ENCODE measurements around the gene PRAMEF8. TPM values are rescaled to one million over a fixed set of nuclear protein-coding genes. Genes with fewer than 3 reads are reported as not detected.
"Not testable (repeated sequence)": the region's sequence is repeated elsewhere in the genome, so short reads cannot be mapped to it uniquely, and the experiment has no call there.

PRAMEF8 gene
- total and polyA plus RNA-seq, 2 donors (not counting 1 experiment from before 2014, with no cell fraction given): not detected

DNA sequence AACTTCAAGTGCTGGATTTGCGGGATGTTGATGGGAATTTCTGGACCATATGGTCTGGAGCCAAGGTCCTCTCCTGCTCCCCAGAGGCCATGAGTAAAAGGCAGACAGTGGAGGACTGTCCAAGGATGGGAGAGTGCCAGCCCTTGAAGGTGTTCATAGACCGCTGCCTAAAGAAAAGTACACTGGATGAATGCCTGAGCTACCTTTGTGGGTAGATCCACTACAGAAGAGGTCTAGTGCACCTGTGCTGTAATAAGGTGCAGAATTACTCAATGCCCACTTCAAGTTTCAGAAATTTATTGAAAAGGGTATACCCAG is 38.4 kb downstream of the PRAMEF8 start:
- H3K4me2 ChIP-seq (replicated peaks; ENCODE audit: low read depth, low read length, poor library complexity, severe bottlenecking); H3K27ac ChIP-seq (ENCODE audit: low read length in 2 of 2); H3K4me3 ChIP-seq (ENCODE audit: control extremely low read depth in 1 of 5, extremely low read depth in 1 of 5, insufficient read depth in 1 of 5, low read depth in 2 of 5, low read length in 4 of 5); H3K4me1 ChIP-seq (ENCODE audit: control insufficient read depth in 2 of 2, insufficient read depth in 2 of 2, low read length in 2 of 2); intact Hi-C loops (cut with micrococcal nuclease); H3K79me2 ChIP-seq (ENCODE audit: control insufficient read depth, insufficient read depth, low read length); H3K4me1 Mint-ChIP-seq; H4K20me1 ChIP-seq (ENCODE audit: control insufficient read depth, insufficient read depth, low read length, poor library complexity, severe bottlenecking); H3K9me3 ChIP-seq (ENCODE audit: control extremely low read depth in 1 of 3, control insufficient read depth in 2 of 3, insufficient read depth in 1 of 3, low read length in 2 of 3); H2AFZ ChIP-seq (ENCODE audit: insufficient read depth, low read depth, low read length, poor library complexity, severe bottlenecking); DNase-seq; H3K36me3 ChIP-seq (replicated peaks in 1 of 2; ENCODE audit: control extremely low read depth in 1 of 2, control insufficient read depth in 1 of 2, extremely low read depth in 1 of 2, insufficient read depth in 2 of 2, low read length in 1 of 2); H3K9ac ChIP-seq (ENCODE audit: low read length); POLR2A ChIA-PET; H3K27me3 Mint-ChIP-seq; H3K27ac Mint-ChIP-seq; H3K27me3 ChIP-seq (replicated peaks in 1 of 4; ENCODE audit: control extremely low read depth in 1 of 4, control insufficient read depth in 3 of 4, insufficient read depth in 4 of 4, low read length in 3 of 4); ATAC-seq (ENCODE audit: low read depth); CTCF ChIA-PET; H3K9me3 Mint-ChIP-seq (ENCODE audit: insufficient read depth); H3K4me3 Mint-ChIP-seq: not testable (repeated sequence)
- WGBS (ENCODE audit: insufficient coverage): 91% methylated on average over 2 of the region's 2 CpGs

DNA sequence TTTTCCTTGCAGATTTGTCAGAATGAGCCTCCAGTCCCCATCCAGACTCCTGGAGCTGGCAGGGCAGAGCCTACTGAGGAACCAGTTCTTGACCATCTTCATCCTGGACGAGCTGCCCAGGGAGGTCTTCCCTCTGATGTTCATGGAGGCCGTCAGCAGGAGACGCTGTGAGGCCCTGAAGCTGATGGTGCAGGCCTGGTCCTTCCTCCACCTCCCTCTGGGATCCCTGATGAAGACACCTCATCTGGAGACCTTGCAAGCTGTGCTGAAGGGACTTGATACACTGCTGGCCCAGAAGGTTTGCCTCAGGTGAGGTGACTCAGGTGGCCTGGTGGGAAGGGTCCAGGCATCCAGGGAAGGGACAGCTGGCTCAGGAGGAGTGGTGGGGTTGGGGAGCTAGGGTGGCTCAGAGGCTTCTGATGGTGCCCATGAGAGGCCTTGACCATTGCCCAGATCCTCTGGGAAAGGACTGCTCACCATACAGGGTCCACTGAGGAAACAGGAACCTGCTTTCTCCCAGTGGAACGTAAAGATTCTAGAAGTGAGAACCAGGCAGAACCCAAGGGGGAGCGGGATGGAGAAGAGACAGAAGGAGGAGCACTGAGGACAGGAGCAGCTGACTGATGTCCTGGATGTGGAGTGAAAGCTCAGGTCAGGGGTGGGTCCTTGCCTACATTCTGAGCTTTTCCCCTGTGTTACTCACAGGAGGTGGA is 38.9 kb downstream of the PRAMEF8 start:
- POLR2A ChIA-PET; H3K4me1 ChIP-seq (ENCODE audit: control insufficient read depth in 2 of 2, insufficient read depth in 2 of 2, low read length in 2 of 2); DNase-seq; H2AFZ ChIP-seq (ENCODE audit: insufficient read depth, low read depth, low read length, poor library complexity, severe bottlenecking); H3K4me3 ChIP-seq (ENCODE audit: control extremely low read depth in 1 of 5, extremely low read depth in 1 of 5, insufficient read depth in 1 of 5, low read depth in 2 of 5, low read length in 4 of 5); H3K27ac ChIP-seq (ENCODE audit: low read length in 2 of 2); CTCF ChIA-PET; H3K4me3 Mint-ChIP-seq; H3K79me2 ChIP-seq (ENCODE audit: control insufficient read depth, insufficient read depth, low read length); H3K4me2 ChIP-seq (replicated peaks; ENCODE audit: low read depth, low read length, poor library complexity, severe bottlenecking); ATAC-seq (ENCODE audit: low read depth); H3K9me3 ChIP-seq (ENCODE audit: control extremely low read depth in 1 of 3, control insufficient read depth in 2 of 3, insufficient read depth in 1 of 3, low read length in 2 of 3); H3K36me3 ChIP-seq (replicated peaks in 1 of 2; ENCODE audit: control extremely low read depth in 1 of 2, control insufficient read depth in 1 of 2, extremely low read depth in 1 of 2, insufficient read depth in 2 of 2, low read length in 1 of 2); H3K27ac Mint-ChIP-seq; H3K27me3 ChIP-seq (replicated peaks in 1 of 4; ENCODE audit: control extremely low read depth in 1 of 4, control insufficient read depth in 3 of 4, insufficient read depth in 4 of 4, low read length in 3 of 4); H3K9me3 Mint-ChIP-seq (ENCODE audit: insufficient read depth); H3K9ac ChIP-seq (ENCODE audit: low read length); H4K20me1 ChIP-seq (ENCODE audit: control insufficient read depth, insufficient read depth, low read length, poor library complexity, severe bottlenecking); intact Hi-C loops (cut with micrococcal nuclease); H3K4me1 Mint-ChIP-seq; H3K27me3 Mint-ChIP-seq: not testable (repeated sequence)
- 76% methylated on average over 5 of the region's 5 CpGs for WGBS (ENCODE audit: insufficient coverage)

DNA sequence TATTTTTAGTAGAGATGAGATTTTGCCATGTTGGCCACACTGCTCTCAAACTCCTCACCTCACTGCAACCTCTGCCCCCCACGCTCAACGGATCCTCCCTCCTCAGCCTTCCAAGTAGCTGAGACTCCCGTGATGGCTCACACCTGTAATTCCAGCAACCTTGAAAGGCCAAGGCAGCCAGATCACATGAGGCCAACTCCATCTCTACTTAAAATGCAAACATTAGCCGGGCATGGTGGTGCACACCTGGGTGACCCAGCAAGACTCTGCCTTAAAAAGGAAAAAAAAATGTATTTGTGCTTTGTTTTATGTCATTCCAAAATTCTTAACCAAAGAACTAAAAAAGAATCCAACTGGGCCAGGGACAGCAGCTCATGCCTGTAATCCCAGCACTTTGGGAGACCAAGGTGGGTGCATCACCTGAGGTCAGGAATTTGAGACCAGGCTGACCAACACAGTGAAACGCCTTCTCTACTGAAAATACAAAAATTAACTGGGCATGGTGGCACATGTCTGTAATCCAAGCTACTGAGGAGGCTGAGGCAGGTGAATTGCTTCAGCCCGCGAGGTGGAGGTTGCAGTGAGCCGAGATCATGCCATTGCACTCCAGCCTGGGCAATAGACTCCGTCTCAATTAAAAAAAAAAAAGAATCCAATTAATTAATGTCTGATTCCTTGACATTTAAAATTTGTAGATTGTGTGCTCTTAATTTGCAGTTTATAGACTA is 41.2 kb downstream of the PRAMEF8 start:
- CTCF ChIA-PET; H3K9ac ChIP-seq (ENCODE audit: low read length); H3K27me3 Mint-ChIP-seq; H3K4me3 Mint-ChIP-seq; H3K27me3 ChIP-seq (replicated peaks in 1 of 4; ENCODE audit: control extremely low read depth in 1 of 4, control insufficient read depth in 3 of 4, insufficient read depth in 4 of 4, low read length in 3 of 4); H3K27ac Mint-ChIP-seq; ATAC-seq (ENCODE audit: low read depth); H4K20me1 ChIP-seq (ENCODE audit: control insufficient read depth, insufficient read depth, low read length, poor library complexity, severe bottlenecking); H3K79me2 ChIP-seq (ENCODE audit: control insufficient read depth, insufficient read depth, low read length); H3K4me2 ChIP-seq (replicated peaks; ENCODE audit: low read depth, low read length, poor library complexity, severe bottlenecking); DNase-seq; H3K36me3 ChIP-seq (replicated peaks in 1 of 2; ENCODE audit: control extremely low read depth in 1 of 2, control insufficient read depth in 1 of 2, extremely low read depth in 1 of 2, insufficient read depth in 2 of 2, low read length in 1 of 2); H3K4me3 ChIP-seq (ENCODE audit: control extremely low read depth in 1 of 5, extremely low read depth in 1 of 5, insufficient read depth in 1 of 5, low read depth in 2 of 5, low read length in 4 of 5); H2AFZ ChIP-seq (ENCODE audit: insufficient read depth, low read depth, low read length, poor library complexity, severe bottlenecking); POLR2A ChIA-PET; H3K4me1 ChIP-seq (ENCODE audit: control insufficient read depth in 2 of 2, insufficient read depth in 2 of 2, low read length in 2 of 2); H3K27ac ChIP-seq (ENCODE audit: low read length in 2 of 2); H3K9me3 ChIP-seq (ENCODE audit: control extremely low read depth in 1 of 3, control insufficient read depth in 2 of 3, insufficient read depth in 1 of 3, low read length in 2 of 3); H3K9me3 Mint-ChIP-seq (ENCODE audit: insufficient read depth); H3K4me1 Mint-ChIP-seq; intact Hi-C loops (cut with micrococcal nuclease): not testable (repeated sequence)
- 83% methylated on average over 6 of the region's 9 CpGs for WGBS (ENCODE audit: insufficient coverage)

DNA sequence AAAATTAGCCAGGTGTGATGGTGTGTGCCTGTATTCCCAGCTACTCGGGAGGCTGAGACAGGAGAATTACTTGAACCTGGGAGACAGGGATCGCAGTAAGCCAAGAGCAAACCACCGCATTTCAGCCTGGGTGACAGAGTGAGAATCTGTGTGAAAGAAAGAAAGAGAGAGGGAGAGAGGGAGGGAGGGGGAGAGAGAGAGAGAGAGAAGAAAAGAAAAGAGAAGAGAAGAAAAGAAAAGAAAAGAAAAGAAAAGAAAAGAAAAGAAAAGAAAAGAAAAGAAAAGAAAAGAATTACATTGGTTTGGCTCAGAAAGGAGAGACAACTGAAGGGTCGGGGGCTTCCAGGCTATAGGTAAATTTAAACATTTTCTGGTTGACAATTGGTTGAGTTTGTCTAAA is 45.3 kb downstream of the PRAMEF8 start:
- CTCF ChIA-PET: interaction anchor here (0.7 kb wide), 1 partner anchor 10 kb away, joined by 3 read pairs; no protein-coding TSS in a partner anchor
- H3K9me3 Mint-ChIP-seq (ENCODE audit: insufficient read depth); H3K4me1 Mint-ChIP-seq; H3K9ac ChIP-seq (ENCODE audit: low read length); H3K4me3 Mint-ChIP-seq; H4K20me1 ChIP-seq (ENCODE audit: control insufficient read depth, insufficient read depth, low read length, poor library complexity, severe bottlenecking); H3K27ac ChIP-seq (ENCODE audit: low read length in 2 of 2); intact Hi-C loops (cut with micrococcal nuclease); H3K4me2 ChIP-seq (replicated peaks; ENCODE audit: low read depth, low read length, poor library complexity, severe bottlenecking); H3K9me3 ChIP-seq (ENCODE audit: control extremely low read depth in 1 of 3, control insufficient read depth in 2 of 3, insufficient read depth in 1 of 3, low read length in 2 of 3); ATAC-seq (ENCODE audit: low read depth); H3K27me3 ChIP-seq (replicated peaks in 1 of 4; ENCODE audit: control extremely low read depth in 1 of 4, control insufficient read depth in 3 of 4, insufficient read depth in 4 of 4, low read length in 3 of 4); H3K27ac Mint-ChIP-seq; H3K27me3 Mint-ChIP-seq; H3K79me2 ChIP-seq (ENCODE audit: control insufficient read depth, insufficient read depth, low read length); H2AFZ ChIP-seq (ENCODE audit: insufficient read depth, low read depth, low read length, poor library complexity, severe bottlenecking); POLR2A ChIA-PET; H3K4me1 ChIP-seq (ENCODE audit: control insufficient read depth in 2 of 2, insufficient read depth in 2 of 2, low read length in 2 of 2); H3K4me3 ChIP-seq (ENCODE audit: control extremely low read depth in 1 of 5, extremely low read depth in 1 of 5, insufficient read depth in 1 of 5, low read depth in 2 of 5, low read length in 4 of 5); H3K36me3 ChIP-seq (replicated peaks in 1 of 2; ENCODE audit: control extremely low read depth in 1 of 2, control insufficient read depth in 1 of 2, extremely low read depth in 1 of 2, insufficient read depth in 2 of 2, low read length in 1 of 2); DNase-seq: not testable (repeated sequence)
- 90% methylated on average over 4 of the region's 4 CpGs for WGBS (ENCODE audit: insufficient coverage)
